HT1080 (cell line): ENCODE data around the gene PARS2. TPM values are rescaled to one million over a fixed set of nuclear protein-coding genes. Genes with fewer than 3 reads are reported as not detected.
A peak's percentile ranks its signal among the peaks of the same experiment; 100 is the strongest.

Experiments used
- DNase-seq: peaks from one replicate; pipeline ENCODE4 v3.0.0-alpha.2; 2015; ENCODE audit warnings: low read depth
- total RNA-seq: library from RNA; depleted of rRNA; stranded (reverse); fragments of >200 nt; shearing (Covaris generic); gene quantifications from 2 replicates; pipeline ENCODE4 v1.2.3, GENCODE V29; 2014

PARS2 gene
- total RNA-seq, 1 experiment from 2014 or later: 8.6 TPM

- DNase-seq: peak; percentile 48
Measured at GRCh38 chr1:54774820-54775498, 10.6 kb upstream of the PARS2 start.

GRCh38 chr1:54772951-54773350, 8.6 kb upstream of the PARS2 start:
- DNase-seq: no peak

- no peak for DNase-seq
Measured at GRCh38 chr1:54768093-54768492, 3.8 kb upstream of the PARS2 start.

- DNase-seq: no peak
Measured at GRCh38 chr1:54767526-54767925, 3.2 kb upstream of the PARS2 start.

GRCh38 chr1:54766726-54767125, 2.4 kb upstream of the PARS2 start:
- DNase-seq: no peak

GRCh38 chr1:54764922-54765561, 719 bp upstream of the PARS2 start:
- no peak for DNase-seq

GRCh38 chr1:54763816-54764132, 549 bp downstream of the PARS2 start:
- peak; percentile 9 for DNase-seq

GRCh38 chr1:54758678-54759348, 5.5 kb downstream of the PARS2 start:
- DNase-seq: no peak

- DNase-seq: no peak
Measured at GRCh38 chr1:54757833-54758232, 6.5 kb downstream of the PARS2 start.

- DNase-seq: no peak
Measured at GRCh38 chr1:54754486-54755285, 9.6 kb downstream of the PARS2 start.

GRCh38 chr1:54754045-54754444, 10.3 kb downstream of the PARS2 start:
- no peak for DNase-seq

- DNase-seq: no peak
Measured at GRCh38 chr1:54751426-54751825, 12.9 kb downstream of the PARS2 start.

GRCh38 chr1:54750596-54750995, 13.7 kb downstream of the PARS2 start:
- no peak for DNase-seq

GRCh38 chr1:54748094-54748835, 16.1 kb downstream of the PARS2 start:
- DNase-seq: no peak

GRCh38 chr1:54745864-54746263, 18.5 kb downstream of the PARS2 start:
- DNase-seq: no peak

GRCh38 chr1:54745274-54745673, 19.0 kb downstream of the PARS2 start:
- no peak for DNase-seq

GRCh38 chr1:54744696-54745095, 19.6 kb downstream of the PARS2 start:
- no peak for DNase-seq

- DNase-seq: no peak
Measured at GRCh38 chr1:54743416-54744226, 20.7 kb downstream of the PARS2 start.

- no peak for DNase-seq
Measured at GRCh38 chr1:54742282-54742681, 22.0 kb downstream of the PARS2 start.

- DNase-seq: no peak
Measured at GRCh38 chr1:54741531-54741930, 22.8 kb downstream of the PARS2 start.
